Liver (tissue), 9 donors: ENCODE measurements around the gene RAET1G. TPM values are rescaled to one million over a fixed set of nuclear protein-coding genes. Genes with fewer than 3 reads are reported as not detected.
"Not testable (repeated sequence)": the region's sequence is repeated elsewhere in the genome, so short reads cannot be mapped to it uniquely, and the experiment has no call there.

Source experiments
- DNase-seq: peaks from one replicate; pipeline ENCODE4 v3.0.0-alpha.2; 2017; ENCODE audit warnings: low spot score
- H3K27ac ChIP-seq, 2 donors: one replicate each; pipeline ENCODE4 v1.7.0; 2013; ENCODE audit warnings: inconsistent platforms in 2 of 2, low read length in 2 of 2, control low read depth in 1 of 2, low read depth in 1 of 2, mild to moderate bottlenecking in 1 of 2
- H3K27me3 ChIP-seq, 4 donors: one replicate each; pipeline versions ENCODE4 v1.6.1 to v1.7.0; 2013; ENCODE audit warnings: low read length in 3 of 4, inconsistent platforms in 1 of 4, mild to moderate bottlenecking in 1 of 4, moderate library complexity in 1 of 4; ENCODE audit not compliant: control insufficient read depth in 4 of 4, insufficient read depth in 4 of 4
- H3K36me3 ChIP-seq, 4 donors: one replicate each; pipeline versions ENCODE4 v1.6.1 to v1.7.0; 2013; ENCODE audit warnings: low read length in 3 of 4, mild to moderate bottlenecking in 3 of 4, low read depth in 1 of 4, moderate library complexity in 1 of 4; ENCODE audit not compliant: control insufficient read depth in 4 of 4, insufficient read depth in 3 of 4
- H3K4me1 ChIP-seq, 4 donors: one replicate each; pipeline versions ENCODE4 v1.6.1 to v1.7.0; 2013; ENCODE audit warnings: low read length in 3 of 4, mild to moderate bottlenecking in 3 of 4, moderate library complexity in 1 of 4; ENCODE audit not compliant: control insufficient read depth in 4 of 4, insufficient read depth in 4 of 4
- H3K4me3 ChIP-seq, 3 donors: one replicate each; pipeline versions ENCODE4 v1.6.1 to v1.7.0; 2013; ENCODE audit warnings: low read length in 3 of 3, control low read depth in 1 of 3, low read depth in 1 of 3, mild to moderate bottlenecking in 1 of 3
- H3K9ac ChIP-seq, 2 donors: one replicate each; pipeline ENCODE4 v1.7.0; 2013; ENCODE audit warnings: low read length in 2 of 2, mild to moderate bottlenecking in 2 of 2, moderate library complexity in 2 of 2, control low read depth in 1 of 2, low read depth in 1 of 2
- H3K9me3 ChIP-seq, 4 donors: one replicate each; pipeline versions ENCODE4 v1.6.1 to v1.7.0; 2013; ENCODE audit warnings: low read length in 3 of 4; ENCODE audit not compliant: control insufficient read depth in 4 of 4
- CTCF ChIP-seq: fragments of 150-350 bp; IDR thresholded peaks from 2 replicates; pipeline ENCODE4 v1.5.1; 2017; ENCODE audit warnings: improper control_type of control experiment, low read depth, low read length; ENCODE audit not compliant: missing input control
- FOXA2 ChIP-seq: IDR thresholded peaks from 2 replicates; pipeline ENCODE4 v1.6.1; 2016; ENCODE audit warnings: antibody characterized with exemption
- GABPA ChIP-seq, 2 donors: IDR thresholded peaks in 1 of 2; conservative IDR thresholded peaks in 1 of 2; 2 replicates each; pipeline ENCODE4 v1.6.1; 2016; ENCODE audit warnings: antibody characterized with exemption in 2 of 2, mild to moderate bottlenecking in 1 of 2, moderate library complexity in 1 of 2
- JUND ChIP-seq, 2 donors: IDR thresholded peaks; 2 replicates each; pipeline ENCODE4 v1.6.1; 2016; ENCODE audit warnings: antibody characterized with exemption in 2 of 2
- MAX ChIP-seq: IDR thresholded peaks from 2 replicates; pipeline ENCODE4 v1.6.1; 2016; ENCODE audit warnings: antibody characterized with exemption
- NR2F2 ChIP-seq: IDR thresholded peaks from 2 replicates; pipeline ENCODE4 v1.6.1; 2016; ENCODE audit warnings: antibody characterized with exemption
- RAD21 ChIP-seq, 2 donors: IDR thresholded peaks; 2 replicates each; pipeline ENCODE4 v1.6.1; 2016; ENCODE audit warnings: antibody characterized with exemption in 2 of 2, mild to moderate bottlenecking in 2 of 2
- REST ChIP-seq: IDR thresholded peaks from 2 replicates; pipeline ENCODE4 v1.6.1; 2016; ENCODE audit warnings: antibody characterized with exemption, mild to moderate bottlenecking
- SP1 ChIP-seq: IDR thresholded peaks from 2 replicates; pipeline ENCODE4 v1.6.1; 2018; ENCODE audit warnings: antibody characterized with exemption, mild to moderate bottlenecking
- YY1 ChIP-seq: IDR thresholded peaks from 2 replicates; pipeline ENCODE4 v1.6.1; 2016; ENCODE audit warnings: antibody characterized with exemption, mild to moderate bottlenecking
- WGBS: extraction: QIAGEN DNeasy Blood & Tissue Kit; methylation state at CpG from one replicate; pipeline ENCODE4 v1.1.7; 2013; 5-methylcytosine and 5-hydroxymethylcytosine counted together
- polyA plus RNA-seq, 2 donors: library from polyadenylated mRNA; stranded (reverse) in 1 of 2; unstranded in 1 of 2; fragments of 200-250 nt in 1 of 2; fragments of >200 nt in 1 of 2; fragmentation: Nextera tagmentation in 1 of 2; extraction: Ambion mirVana in 1 of 2; gene quantifications; one replicate each; pipeline versions ENCODE4 v1.2.1 to v1.2.3, GENCODE V29; 2013 to 2015
- total RNA-seq, 2 donors: library from RNA; depleted of rRNA; stranded (reverse); fragments of >200 nt; gene quantifications; one replicate each; pipeline ENCODE4 v1.2.3, GENCODE V29; 2014
- donor health status: healthy.
- donor health status: healthy.
- donor health status: healthy.
- donor health status: healthy.
- donor health status: healthy.

Gene RAET1G
- total and polyA plus RNA-seq, 4 donors: not detected

- peaks cover 5 to 18% (median 9%) of the 10 kb centered on the region in 4 donors for H3K4me1 ChIP-seq
- no peak overlapping the region for H3K9ac ChIP-seq
- TF ChIP-seq MAX (no peak), REST (no peak), GABPA (IDR thresholded peaks at IDR 0.05 in 1 of 2, conservative IDR thresholded peaks at IDR 0.05 in 1 of 2) (no peak), CTCF (no peak), RAD21 (IDR thresholded peaks at IDR 0.05) (no peak), JUND (IDR thresholded peaks at IDR 0.05) (no peak), FOXA2 (no peak), NR2F2 (no peak)
- peaks cover 0 to 9% (median 5%) of the 10 kb centered on the region in 4 donors for H3K27me3 ChIP-seq
- H3K27ac ChIP-seq: no peak overlapping the region
- WGBS: 87% methylated on average over 4 of the region's 4 CpGs
- H3K9me3 ChIP-seq: peaks cover 0 to 8% (median 0%) of the 10 kb centered on the region in 4 donors
- no peak overlapping the region for H3K4me3 ChIP-seq
- DNase-seq: no peak
- H3K36me3 ChIP-seq: no peaks in the 10 kb centered on the region
These were observed 44.7 kb upstream of the RAET1G start for GRCh38 chr6:149967591-149967990.

GRCh38 chr6:149966319-149966718 is 43.4 kb upstream of the RAET1G start:
- H3K27me3 ChIP-seq, H3K27ac ChIP-seq, H3K4me3 ChIP-seq, H3K9ac ChIP-seq, H3K9me3 ChIP-seq, DNase-seq, H3K36me3 ChIP-seq: not testable (repeated sequence)
- H3K4me1 ChIP-seq: peaks cover 5 to 18% (median 9%) of the 10 kb centered on the region in 4 donors
- WGBS: 91% methylated on average over 2 of the region's 2 CpGs

- no peak overlapping the region for H3K27ac ChIP-seq
- TF ChIP-seq YY1 (no peak), CTCF (no peak), RAD21 (IDR thresholded peaks at IDR 0.05) (no peak), MAX (no peak), JUND (IDR thresholded peaks at IDR 0.05) (no peak), SP1 (no peak), NR2F2 (no peak), FOXA2 (no peak)
- peaks cover 0 to 8% (median 0%) of the 10 kb centered on the region in 4 donors for H3K9me3 ChIP-seq
- H3K27me3 ChIP-seq: peaks cover 0 to 9% (median 5%) of the 10 kb centered on the region in 4 donors
- 14% methylated on average over 38 of the region's 38 CpGs for WGBS
- H3K9ac ChIP-seq: no peak overlapping the region
- H3K4me1 ChIP-seq: peaks cover 5 to 18% (median 9%) of the 10 kb centered on the region in 4 donors
- H3K4me3 ChIP-seq: peak overlapping the region in 1 of 3 donors; percentile 48
- no peak for DNase-seq
- no peaks in the 10 kb centered on the region for H3K36me3 ChIP-seq
These were observed 42.5 kb upstream of the RAET1G start for GRCh38 chr6:149965194-149966020.
